ENCODE measurements around the gene NTRK1.

DNA sequence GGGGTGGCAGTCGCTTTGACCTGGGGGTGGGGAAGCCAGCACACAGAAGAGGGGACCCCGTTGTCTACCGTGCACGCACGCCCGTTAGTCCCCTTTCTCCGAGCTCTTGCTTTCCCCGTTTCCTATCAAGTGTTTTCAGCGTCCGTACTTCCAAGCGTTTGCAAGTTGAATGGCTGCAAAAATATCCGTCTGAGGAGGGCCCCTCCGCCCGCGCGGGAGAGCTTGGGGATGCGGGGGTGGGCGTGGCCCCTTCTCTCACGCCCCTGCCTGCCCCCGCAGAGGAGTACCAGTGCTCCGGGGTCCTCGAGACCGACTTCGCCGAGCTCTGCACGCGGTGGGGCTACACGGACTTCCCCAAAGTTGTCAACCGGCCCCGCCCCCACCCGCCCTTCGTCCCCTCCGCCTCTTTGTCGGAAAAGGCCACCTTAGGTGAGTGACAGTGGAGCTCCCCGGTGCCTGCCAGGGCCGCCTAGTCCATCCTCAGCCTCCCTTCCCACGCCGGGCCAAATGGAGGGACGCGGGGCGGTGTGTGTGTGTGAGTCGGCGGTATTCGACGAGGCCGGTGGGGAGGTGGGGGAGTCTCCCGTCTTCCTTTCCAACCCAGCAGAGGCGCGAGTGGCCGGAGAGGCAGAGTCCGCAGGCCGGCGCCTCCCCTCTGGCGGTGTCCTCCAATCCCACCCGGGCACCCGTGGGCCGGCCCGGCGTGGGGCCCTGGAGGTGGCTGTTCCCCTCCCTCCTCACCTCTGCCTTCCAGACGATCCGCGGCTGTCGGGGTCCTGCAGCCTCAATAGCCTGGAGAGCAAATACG is 63.2 kb downstream of the NTRK1 start:
- TF ChIP-seq, protein P1, sequence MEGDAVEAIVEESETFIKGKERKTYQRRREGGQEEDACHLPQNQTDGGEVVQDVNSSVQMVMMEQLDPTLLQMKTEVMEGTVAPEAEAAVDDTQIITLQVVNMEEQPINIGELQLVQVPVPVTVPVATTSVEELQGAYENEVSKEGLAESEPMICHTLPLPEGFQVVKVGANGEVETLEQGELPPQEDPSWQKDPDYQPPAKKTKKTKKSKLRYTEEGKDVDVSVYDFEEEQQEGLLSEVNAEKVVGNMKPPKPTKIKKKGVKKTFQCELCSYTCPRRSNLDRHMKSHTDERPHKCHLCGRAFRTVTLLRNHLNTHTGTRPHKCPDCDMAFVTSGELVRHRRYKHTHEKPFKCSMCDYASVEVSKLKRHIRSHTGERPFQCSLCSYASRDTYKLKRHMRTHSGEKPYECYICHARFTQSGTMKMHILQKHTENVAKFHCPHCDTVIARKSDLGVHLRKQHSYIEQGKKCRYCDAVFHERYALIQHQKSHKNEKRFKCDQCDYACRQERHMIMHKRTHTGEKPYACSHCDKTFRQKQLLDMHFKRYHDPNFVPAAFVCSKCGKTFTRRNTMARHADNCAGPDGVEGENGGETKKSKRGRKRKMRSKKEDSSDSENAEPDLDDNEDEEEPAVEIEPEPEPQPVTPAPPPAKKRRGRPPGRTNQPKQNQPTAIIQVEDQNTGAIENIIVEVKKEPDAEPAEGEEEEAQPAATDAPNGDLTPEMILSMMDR (IDR thresholded peaks at IDR 0.05): no peak
- TF ChIP-seq POLR2A (IDR thresholded peaks at IDR 0.05): no peak

Measured in testis (tissue), 2 donors.